Subcutaneous adipose tissue (tissue), 4 donors: ENCODE measurements around the gene SF3B3. TPM values are rescaled to one million over a fixed set of nuclear protein-coding genes. Genes with fewer than 3 reads are reported as not detected.

Experiments used
- CTCF ChIP-seq: fragments of 450-650 bp; IDR thresholded peaks from one replicate; pipeline ENCODE4 v1.5.1; 2016; ENCODE audit warnings: low read depth, mild to moderate bottlenecking, control low read depth, antibody characterized with exemption, moderate library complexity
- total RNA-seq, 4 donors: library from RNA; depleted of rRNA; stranded (reverse); fragments of >200 nt; gene quantifications; one replicate each; pipeline ENCODE4 v1.1.0, GENCODE V29; 2016

Gene SF3B3
- total RNA-seq, 4 donors from 2014 or later: 75.6 to 143 (median 105) TPM

GRCh38 chr16:70593544-70593943, 69.9 kb downstream of the SF3B3 start:
- no peak for TF ChIP-seq CTCF

DNA sequence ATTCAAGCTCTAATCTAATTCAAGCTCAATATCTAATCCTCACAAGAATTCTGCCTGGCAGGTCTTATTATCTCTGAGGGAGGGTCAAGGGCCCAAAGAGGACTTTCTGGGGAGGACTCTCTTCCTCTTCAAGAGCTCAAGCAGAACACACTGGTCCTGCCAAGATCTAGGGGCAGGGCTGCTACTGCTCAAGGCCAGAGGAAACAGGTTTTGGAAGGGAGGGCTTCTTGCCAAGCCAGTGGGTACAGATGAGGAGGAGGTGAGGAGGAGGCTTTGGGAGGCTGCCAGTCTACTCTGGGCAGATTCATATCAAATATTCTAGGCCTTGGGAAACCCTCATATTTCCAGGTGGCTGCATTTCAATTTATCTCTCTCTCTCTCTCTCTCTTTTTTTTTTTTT, 71.0 kb downstream of the SF3B3 start:
- TF ChIP-seq CTCF: no peak

GRCh38 chr16:70597135-70597835, 73.7 kb downstream of the SF3B3 start:
- TF ChIP-seq CTCF: no peak

GRCh38 chr16:70598937-70599503, 75.4 kb downstream of the SF3B3 start:
- no peak for TF ChIP-seq CTCF

- no peak for TF ChIP-seq CTCF
Measured at GRCh38 chr16:70600730-70601129, 77.1 kb downstream of the SF3B3 start.

- no peak for TF ChIP-seq CTCF
Measured at GRCh38 chr16:70601576-70602575, 78.3 kb downstream of the SF3B3 start.

- TF ChIP-seq CTCF: no peak
Measured at GRCh38 chr16:70602831-70603230, 79.2 kb downstream of the SF3B3 start.
